ENCODE measurements around the gene IZUMO4.
"Not testable (repeated sequence)": the region's sequence is repeated elsewhere in the genome, so short reads cannot be mapped to it uniquely, and the experiment has no call there.

The IZUMO4 gene

GRCh38 chr19:2110822-2111221 is 14.1 kb downstream of the IZUMO4 start:
- DNase-seq: no peak

GRCh38 chr19:2111425-2111824 is 14.7 kb downstream of the IZUMO4 start:
- no peak for DNase-seq

- DNase-seq: no peak
These were observed 15.2 kb downstream of the IZUMO4 start for GRCh38 chr19:2111886-2112285.

GRCh38 chr19:2112516-2113320 is 16.0 kb downstream of the IZUMO4 start:
- DNase-seq: no peak

- no peak for DNase-seq
These were observed 16.9 kb downstream of the IZUMO4 start for GRCh38 chr19:2113439-2114211.

GRCh38 chr19:2114218-2114617 is 17.5 kb downstream of the IZUMO4 start:
- no peak for DNase-seq

- DNase-seq: no peak
These were observed 18.1 kb downstream of the IZUMO4 start for GRCh38 chr19:2114821-2115220.

GRCh38 chr19:2115324-2115723 is 18.6 kb downstream of the IZUMO4 start:
- no peak for DNase-seq

GRCh38 chr19:2115911-2116426 is 19.3 kb downstream of the IZUMO4 start:
- no peak for DNase-seq

GRCh38 chr19:2116507-2116906 is 19.8 kb downstream of the IZUMO4 start:
- DNase-seq: no peak

GRCh38 chr19:2117215-2117960 is 20.7 kb downstream of the IZUMO4 start:
- DNase-seq: no peak

GRCh38 chr19:2118438-2118837 is 21.7 kb downstream of the IZUMO4 start:
- DNase-seq: no peak

- DNase-seq: no peak
These were observed 23.4 kb downstream of the IZUMO4 start for GRCh38 chr19:2119921-2120785.

- no peak for DNase-seq
These were observed 24.1 kb downstream of the IZUMO4 start for GRCh38 chr19:2120821-2121220.

- no peak for DNase-seq
These were observed 24.8 kb downstream of the IZUMO4 start for GRCh38 chr19:2121416-2122051.

GRCh38 chr19:2122251-2122650 is 25.5 kb downstream of the IZUMO4 start:
- no peak for DNase-seq

- no peak for DNase-seq
These were observed 26.3 kb downstream of the IZUMO4 start for GRCh38 chr19:2122982-2123381.

GRCh38 chr19:2123682-2124387 is 27.1 kb downstream of the IZUMO4 start:
- no peak for DNase-seq

- no peak for DNase-seq
These were observed 30.3 kb downstream of the IZUMO4 start for GRCh38 chr19:2126879-2127518.

- no peak for DNase-seq
These were observed 31.0 kb downstream of the IZUMO4 start for GRCh38 chr19:2127758-2128157.

GRCh38 chr19:2128252-2128651 is 31.5 kb downstream of the IZUMO4 start:
- not testable (repeated sequence) for DNase-seq

Measured in kidney glomerular epithelial cell (primary cell).